GM13977 (cell line): Measurements from ENCODE around the gene ZKSCAN2.

Experiments
- DNase-seq: peaks from one replicate; pipeline ENCODE4 v3.0.0; 2012; ENCODE audit warnings: low spot score
- in situ Hi-C: fragments of 300-500 bp; cut with MboI; formaldehyde crosslinking; loops from one replicate; pipeline ENCODE4 v1.12.0; 2022; ENCODE audit warnings: low sequenced_read_pairs, low pct_unique_long_range_greater_than_20kb, mixed read lengths, inconsistent platforms; ENCODE audit not compliant: unreplicated experiment
- TF ChIP-seq, protein P1 (sequence below): IDR thresholded peaks from 2 replicates; pipeline ENCODE4 v1.5.1; 2012; ENCODE audit warnings: mild to moderate bottlenecking, control low read depth; ENCODE audit not compliant: insufficient read depth; ENCODE audit errors: extremely low read depth, missing control alignments

The ZKSCAN2 gene

DNA sequence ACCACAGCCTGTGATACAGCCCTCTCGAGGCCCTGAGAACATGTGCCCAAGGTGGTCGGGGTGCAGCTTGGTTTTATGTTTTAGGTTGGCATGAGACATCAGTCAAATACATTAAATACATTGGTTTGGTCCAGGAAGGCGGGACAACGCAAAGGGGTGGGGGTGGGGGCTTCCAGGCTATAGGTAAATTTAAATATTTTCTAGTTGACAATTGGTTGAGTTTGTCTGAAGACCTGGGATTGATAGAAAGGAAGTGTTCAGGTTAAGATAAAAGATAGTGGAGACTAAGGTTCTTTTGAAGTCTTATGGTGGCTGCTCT, 1.2 kb upstream of the ZKSCAN2 start:
- TF ChIP-seq, protein P1, sequence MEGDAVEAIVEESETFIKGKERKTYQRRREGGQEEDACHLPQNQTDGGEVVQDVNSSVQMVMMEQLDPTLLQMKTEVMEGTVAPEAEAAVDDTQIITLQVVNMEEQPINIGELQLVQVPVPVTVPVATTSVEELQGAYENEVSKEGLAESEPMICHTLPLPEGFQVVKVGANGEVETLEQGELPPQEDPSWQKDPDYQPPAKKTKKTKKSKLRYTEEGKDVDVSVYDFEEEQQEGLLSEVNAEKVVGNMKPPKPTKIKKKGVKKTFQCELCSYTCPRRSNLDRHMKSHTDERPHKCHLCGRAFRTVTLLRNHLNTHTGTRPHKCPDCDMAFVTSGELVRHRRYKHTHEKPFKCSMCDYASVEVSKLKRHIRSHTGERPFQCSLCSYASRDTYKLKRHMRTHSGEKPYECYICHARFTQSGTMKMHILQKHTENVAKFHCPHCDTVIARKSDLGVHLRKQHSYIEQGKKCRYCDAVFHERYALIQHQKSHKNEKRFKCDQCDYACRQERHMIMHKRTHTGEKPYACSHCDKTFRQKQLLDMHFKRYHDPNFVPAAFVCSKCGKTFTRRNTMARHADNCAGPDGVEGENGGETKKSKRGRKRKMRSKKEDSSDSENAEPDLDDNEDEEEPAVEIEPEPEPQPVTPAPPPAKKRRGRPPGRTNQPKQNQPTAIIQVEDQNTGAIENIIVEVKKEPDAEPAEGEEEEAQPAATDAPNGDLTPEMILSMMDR: no peak
- in situ Hi-C loops: no loop called here
- DNase-seq: no peak

DNA sequence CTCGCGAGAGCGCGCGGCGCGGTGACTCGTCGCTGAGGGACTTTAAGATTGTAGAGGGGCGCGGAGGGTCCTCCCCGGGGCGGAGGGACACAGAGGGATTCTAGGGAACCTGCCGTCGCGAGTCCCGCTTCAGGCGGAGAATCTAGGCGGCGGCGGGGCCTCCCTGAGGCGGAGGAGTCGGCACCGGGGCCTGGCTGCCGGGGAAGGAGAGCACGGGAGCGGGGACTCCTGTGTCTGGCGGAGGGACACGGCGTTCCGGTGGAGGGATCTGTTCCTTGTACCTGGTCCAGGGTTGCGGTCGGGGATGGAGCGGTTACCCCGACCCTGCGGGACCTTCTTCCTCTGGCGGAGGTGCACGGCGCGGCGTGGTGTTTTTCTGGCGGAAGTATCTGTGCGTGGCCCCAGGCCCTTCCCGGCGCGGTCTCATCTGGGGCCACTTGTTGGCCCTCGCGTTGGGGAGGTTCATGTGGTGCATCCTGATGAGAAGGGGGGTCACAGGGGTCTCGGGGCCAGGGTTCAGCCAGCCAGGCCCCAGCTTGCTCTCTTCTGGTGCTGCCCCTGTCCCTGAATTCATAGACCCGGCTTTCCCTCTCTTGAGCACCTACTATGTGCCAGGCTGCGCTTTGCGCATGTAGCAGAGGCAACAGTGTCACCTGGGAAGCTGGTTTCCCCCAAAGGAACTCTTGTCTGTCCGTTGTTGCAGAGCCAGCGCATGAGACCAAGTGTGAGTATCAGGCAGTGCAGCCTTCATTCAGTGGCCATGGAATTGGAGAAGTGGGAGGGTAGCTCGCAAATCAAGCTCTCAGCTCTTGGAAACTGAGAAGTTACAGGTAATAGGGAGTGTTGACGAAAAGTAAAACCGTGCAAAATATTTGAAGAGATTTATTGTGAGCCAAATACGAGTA, 563 bp upstream of the ZKSCAN2 start:
- TF ChIP-seq, protein P1: no peak
- in situ Hi-C loops: no loop called here
- DNase-seq: peak; percentile 31

- in situ Hi-C loops: no loop called here
- TF ChIP-seq, protein P1: no peak
- peak; percentile 28 for DNase-seq
Observed at GRCh38 chr16:25256695-25257469, 763 bp downstream of the ZKSCAN2 start.

- DNase-seq: no peak
- in situ Hi-C loops: no loop called here
- TF ChIP-seq, protein P1: no peak
Observed at GRCh38 chr16:25253322-25253721, 4.3 kb downstream of the ZKSCAN2 start.

DNA sequence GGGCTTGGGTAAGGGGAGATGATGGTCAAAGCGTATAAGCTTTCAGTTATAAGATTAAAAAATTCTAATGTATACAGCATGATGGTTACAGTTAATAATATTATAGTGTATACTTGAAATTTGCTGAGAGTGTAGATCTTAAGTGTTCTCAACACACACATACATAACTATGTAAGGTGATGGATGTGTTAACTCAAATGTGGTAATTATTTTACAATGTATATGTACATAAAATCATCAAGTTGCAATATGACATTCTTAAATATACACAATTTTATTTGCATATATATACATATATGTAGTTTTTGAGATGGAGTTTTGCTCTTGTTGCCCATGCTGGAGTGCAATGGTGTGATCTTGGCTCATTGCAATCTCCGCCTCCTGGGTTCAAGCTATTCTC, 7.2 kb downstream of the ZKSCAN2 start:
- DNase-seq: no peak

GRCh38 chr16:25235991-25236390, 21.7 kb downstream of the ZKSCAN2 start:
- in situ Hi-C loops: no loop called here
- DNase-seq: no peak
- TF ChIP-seq, protein P1: no peak

More for the DNA sequence above, 7.2 kb downstream of the ZKSCAN2 start:
- TF ChIP-seq, protein P1: no peak
- in situ Hi-C loops: no loop called here
